WI38 (cell line): ENCODE data around the gene RHOXF2B.
"Not testable (repeated sequence)": the region's sequence is repeated elsewhere in the genome, so short reads cannot be mapped to it uniquely, and the experiment has no call there.

ENCODE experiments used
- H3K4me3 ChIP-seq: 2 replicates; pipeline ENCODE4 v1.5.1; 2011; ENCODE audit warnings: low read depth, mild to moderate bottlenecking, control low read depth, low read length
- CTCF ChIP-seq: IDR thresholded peaks from 2 replicates; pipeline ENCODE4 v1.5.1; 2012; ENCODE audit warnings: low read depth, mild to moderate bottlenecking, control low read depth, low read length

The RHOXF2B gene

DNA sequence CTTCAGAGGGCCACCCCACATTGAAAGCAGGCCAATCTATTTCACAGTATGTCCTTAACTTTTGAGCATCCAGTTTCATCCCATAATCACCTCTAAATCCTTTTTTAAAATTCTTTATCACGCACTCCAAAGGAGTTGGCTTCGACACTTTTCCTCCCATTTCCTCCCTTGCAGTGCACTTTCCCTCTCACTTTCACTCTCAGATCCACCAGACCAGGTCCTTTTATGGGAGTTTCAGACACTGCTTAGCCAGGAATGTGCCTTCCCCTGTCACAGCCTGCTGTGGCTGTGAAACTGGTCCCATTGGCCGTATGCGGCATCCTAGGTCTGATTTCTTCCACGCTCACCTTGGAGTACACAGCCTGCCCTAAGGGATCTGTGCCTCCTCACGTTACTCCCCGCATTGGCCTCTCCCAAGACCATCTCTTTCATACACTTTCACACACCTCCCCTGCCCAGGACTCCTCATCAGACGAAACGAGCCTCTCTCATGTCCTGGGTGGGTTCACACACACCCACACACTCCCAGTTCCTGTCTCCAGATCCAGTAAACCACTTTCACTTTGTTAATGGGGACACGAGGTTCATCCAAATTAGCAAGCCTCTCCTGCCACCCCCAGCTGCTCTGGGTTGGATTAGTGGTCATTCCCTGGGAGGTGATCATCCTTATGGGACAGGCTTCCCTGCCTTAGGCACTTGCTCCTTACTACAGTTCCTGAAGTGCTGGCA is 10.0 kb upstream of the RHOXF2B start:
- peak overlapping the region; percentile 43 for H3K4me3 ChIP-seq
- no peak for TF ChIP-seq CTCF

DNA sequence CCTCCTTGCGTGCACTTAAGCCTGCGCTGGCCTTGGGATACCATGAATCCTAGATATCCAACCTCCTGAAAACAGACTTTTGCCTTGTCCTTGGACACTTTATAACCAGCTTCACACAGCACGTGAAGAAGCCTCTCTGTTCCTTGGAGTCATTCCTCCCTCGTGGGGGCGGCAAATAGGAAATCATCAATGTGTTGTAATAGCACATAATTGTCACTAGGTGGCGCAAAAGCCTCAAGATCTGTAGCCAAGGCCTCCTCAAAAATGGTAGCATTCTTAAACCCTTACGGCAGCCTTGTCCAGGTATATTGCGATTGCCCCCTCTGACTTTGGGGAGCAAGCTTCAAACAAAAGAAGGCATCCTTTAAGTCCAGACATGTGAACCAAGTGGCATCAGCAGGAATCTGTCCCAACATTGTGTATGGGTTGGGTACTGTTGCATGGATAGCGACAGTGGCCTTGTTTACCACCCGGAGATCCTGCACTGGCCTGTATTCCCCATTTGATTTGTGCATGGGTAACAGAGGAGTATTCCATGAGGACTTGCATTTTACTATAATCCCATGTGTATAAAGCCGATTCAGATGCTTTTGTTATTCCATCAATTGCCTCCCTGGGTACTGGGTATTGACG is 8.2 kb upstream of the RHOXF2B start:
- H3K4me3 ChIP-seq: not testable (repeated sequence)

DNA sequence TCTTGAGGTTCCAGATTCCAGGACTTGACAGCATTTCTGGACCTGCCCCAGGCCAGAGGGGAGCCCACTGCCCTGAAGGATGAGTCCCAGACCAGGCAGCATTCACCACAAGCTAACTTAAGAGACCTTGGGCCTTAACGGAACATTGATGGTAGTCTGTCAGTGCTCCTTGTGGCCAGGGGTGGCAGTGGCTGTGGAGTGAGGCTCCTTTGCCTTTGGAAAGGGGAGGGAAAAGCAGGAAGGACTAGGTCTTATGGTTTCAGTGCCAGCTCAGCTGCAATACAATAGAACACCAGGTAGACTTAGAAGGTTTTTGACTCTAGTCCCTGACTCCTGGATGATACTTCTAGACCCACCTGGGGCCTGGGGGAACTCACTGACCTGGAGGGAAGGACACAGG is 11.3 kb downstream of the RHOXF2B start:
- not testable (repeated sequence) for H3K4me3 ChIP-seq

DNA sequence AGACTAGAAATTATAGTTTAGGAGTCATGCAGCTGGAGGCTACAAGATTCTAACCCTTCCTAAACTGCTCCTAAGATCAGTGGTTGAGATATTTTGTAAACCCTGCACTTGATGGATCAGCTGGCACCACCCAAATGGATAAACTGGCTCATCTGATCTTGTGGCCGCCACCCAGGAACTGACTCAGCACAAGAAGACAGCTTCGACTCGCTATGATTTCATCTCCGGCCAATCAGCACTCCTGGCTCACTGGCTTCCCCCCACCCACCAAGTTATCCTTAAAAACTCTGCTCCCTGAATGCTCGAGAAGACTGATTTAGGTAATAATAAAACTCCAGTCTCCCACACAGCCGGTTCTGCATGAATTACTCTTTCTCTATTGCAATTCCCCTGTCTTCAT is 34.8 kb downstream of the RHOXF2B start:
- H3K4me3 ChIP-seq: not testable (repeated sequence)

DNA sequence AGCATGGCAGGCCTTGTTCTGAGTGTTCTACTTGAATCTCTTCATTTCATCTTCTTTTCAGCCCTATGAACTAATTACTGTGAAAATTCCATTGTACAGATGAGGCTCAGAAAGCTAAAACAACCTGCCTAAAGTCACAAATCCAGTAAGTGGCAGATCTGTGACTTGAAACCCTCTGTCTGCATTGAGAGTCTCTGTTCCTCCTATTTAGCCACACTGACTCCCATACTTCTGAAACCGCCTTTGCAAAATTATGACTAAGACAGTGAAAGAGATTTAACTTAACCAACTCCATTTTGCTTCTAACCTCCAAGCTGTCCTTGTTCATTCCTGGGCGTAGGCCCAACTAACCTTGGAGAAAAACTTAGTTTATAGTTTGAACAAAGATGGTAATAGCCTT is 35.2 kb downstream of the RHOXF2B start:
- not testable (repeated sequence) for H3K4me3 ChIP-seq

DNA sequence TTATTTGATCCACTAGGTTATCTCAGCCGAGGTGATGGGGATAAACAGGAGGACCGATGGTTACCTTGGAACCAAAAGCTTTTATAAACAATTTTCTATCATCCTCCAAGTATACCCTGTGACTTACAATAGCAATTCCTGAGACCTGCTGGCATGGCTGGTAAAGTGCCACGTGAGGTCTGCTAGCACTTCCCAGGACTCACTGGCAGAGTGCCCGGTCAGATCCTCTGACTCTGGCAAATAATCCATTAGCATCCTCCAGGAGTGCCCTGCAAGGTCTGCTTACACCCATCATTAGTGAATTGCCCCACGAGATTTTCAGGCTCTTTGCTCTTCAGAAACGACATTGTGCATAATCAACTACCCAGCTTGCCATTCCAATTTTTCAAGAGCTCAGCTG is 37.3 kb downstream of the RHOXF2B start:
- H3K4me3 ChIP-seq: not testable (repeated sequence)

DNA sequence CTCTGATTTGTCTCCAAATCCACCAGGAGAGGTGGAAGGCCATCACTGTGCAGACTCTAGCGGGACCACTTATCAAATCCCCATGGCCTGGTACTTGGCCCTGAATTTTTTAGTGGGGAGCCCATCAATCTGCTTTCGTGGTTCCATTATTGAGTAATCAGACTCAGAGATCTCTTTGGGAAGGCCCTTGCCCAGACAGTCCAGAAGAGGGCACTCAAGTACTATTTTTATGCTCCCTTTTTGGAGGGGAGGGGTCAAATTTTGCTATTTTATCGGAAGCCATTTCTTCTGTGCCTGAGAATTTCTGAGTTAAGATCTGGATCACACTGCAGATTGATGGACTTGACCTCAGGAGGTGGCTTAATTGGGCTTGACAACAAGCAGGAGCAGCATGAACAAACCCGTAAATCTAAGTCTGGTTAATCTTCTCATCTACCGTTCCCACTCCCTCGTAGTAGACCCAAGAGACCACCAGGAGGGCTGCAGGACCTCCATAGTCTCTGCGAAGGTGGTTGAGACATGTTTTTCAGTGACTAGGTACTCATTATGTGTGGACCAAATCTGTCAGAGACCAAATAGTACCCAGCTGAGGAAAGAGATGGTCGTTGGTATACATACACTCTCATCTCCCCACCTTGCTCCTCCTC is 38.3 kb downstream of the RHOXF2B start:
- H3K4me3 ChIP-seq: not testable (repeated sequence)

DNA sequence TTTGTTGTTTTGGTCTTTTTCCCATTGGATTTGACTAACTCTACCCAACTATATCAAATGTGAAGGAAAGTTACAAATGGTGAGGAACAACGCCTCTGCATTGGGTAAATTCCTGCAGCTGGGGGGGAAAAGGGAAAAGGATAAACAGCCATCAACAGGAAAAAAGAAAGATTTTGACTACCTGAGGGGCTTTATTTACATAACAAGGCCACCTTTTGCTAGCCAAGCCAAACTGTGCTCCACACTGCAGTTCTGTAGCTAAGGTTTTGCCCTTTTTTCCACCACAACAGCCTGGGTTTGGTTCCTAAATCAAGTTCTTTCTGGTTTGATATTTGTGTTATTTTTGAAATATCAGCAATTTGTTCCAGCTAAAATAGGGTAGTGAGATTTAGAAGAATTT is 40.8 kb downstream of the RHOXF2B start:
- TF ChIP-seq CTCF: no peak

DNA sequence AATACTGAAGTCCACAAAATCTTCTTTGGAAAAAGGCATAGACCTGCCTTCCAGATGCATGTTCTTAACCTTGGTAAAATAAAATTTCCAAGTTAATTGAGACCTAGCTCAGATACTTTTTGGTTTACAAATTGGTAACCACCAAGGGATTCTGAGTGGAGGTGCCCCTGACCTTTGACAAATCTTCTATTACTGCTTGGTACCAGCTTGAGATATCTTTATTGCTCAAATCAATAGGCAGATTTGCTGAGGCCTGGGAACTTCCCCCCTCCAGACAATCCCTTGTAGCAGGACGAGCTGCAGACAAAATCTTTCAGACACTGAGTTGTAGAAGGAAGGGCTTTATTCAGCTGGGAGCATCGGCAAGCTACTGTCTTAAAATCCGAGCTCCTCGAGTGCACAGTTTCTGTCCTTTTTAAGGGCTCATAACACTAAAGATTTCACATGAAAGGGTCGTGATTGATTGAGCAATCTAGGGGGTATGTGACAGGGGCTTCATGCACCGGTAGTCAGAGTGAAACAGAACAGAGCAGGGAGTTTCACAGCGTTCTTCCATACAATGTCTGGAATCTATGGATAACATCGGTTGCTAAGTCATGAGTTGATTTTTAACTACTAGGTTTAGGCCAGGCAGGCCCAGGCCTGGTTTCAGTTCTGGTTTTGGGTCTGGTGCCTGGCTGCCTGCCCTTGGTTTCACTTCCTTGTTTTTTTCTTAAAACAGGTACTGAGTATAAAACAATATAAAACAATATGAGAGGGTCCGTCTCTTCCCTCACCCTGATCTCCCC is 41.8 kb downstream of the RHOXF2B start:
- not testable (repeated sequence) for H3K4me3 ChIP-seq

More for the DNA sequence above, 40.8 kb downstream of the RHOXF2B start:
- no peak overlapping the region for H3K4me3 ChIP-seq

GRCh38 chrX:120029354-120029753 is 48.1 kb downstream of the RHOXF2B start:
- no peak for TF ChIP-seq CTCF
- no peak overlapping the region for H3K4me3 ChIP-seq

DNA sequence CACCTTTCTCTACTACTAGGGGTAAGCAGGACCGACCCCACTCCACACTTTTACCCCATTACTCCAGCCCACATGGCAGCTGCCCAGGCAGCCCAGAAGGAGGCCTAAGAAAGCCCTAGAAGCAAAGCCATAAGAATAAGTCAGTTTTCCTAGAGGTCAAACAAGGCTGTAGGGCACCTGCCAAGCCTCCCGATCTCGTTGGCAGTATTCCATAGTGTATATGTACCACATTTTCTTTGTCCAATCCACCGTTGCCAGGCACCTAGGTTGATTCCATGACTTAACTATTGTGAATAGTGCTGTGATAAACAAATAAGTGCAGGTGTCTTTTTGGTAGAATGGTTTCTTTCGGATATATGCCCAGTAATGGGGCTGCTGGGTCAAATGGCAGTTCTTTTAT is 54.2 kb downstream of the RHOXF2B start:
- H3K4me3 ChIP-seq: no peak overlapping the region
- TF ChIP-seq CTCF: no peak
